IPS DF 6.9 (cell line): ENCODE data around the gene DENND5B.
"Not testable (repeated sequence)": the region's sequence is repeated elsewhere in the genome, so short reads cannot be mapped to it uniquely, and the experiment has no call there.

Experiments
- DNase-seq: peaks from one replicate; pipeline ENCODE4 v3.0.0-alpha.2; 2013; ENCODE audit warnings: low read depth, low spot score
- H3K27ac ChIP-seq: one replicate; pipeline ENCODE4 v1.5.1; 2013; ENCODE audit warnings: low read length, control low read depth
- H3K27me3 ChIP-seq: 2 replicates; pipeline ENCODE4 v1.6.1; 2013; ENCODE audit warnings: mild to moderate bottlenecking, low read length; ENCODE audit not compliant: control insufficient read depth, insufficient read depth
- H3K36me3 ChIP-seq: 2 replicates; pipeline ENCODE4 v1.6.1; 2013; ENCODE audit warnings: low read length; ENCODE audit not compliant: control insufficient read depth, insufficient read depth
- H3K4me1 ChIP-seq: 2 replicates; pipeline ENCODE4 v1.6.1; 2013; ENCODE audit warnings: low read length; ENCODE audit not compliant: control insufficient read depth, insufficient read depth
- H3K4me3 ChIP-seq: 2 replicates; pipeline ENCODE4 v1.5.1; 2013; ENCODE audit warnings: mild to moderate bottlenecking, low read length
- H3K9me3 ChIP-seq: 2 replicates; pipeline ENCODE4 v1.6.1; 2013; ENCODE audit warnings: low read length, inconsistent platforms; ENCODE audit not compliant: control insufficient read depth, insufficient read depth
- WGBS: extraction: QIAGEN DNeasy Blood & Tissue Kit; methylation state at CpG from one replicate; pipeline ENCODE4 v1.1.7; 2013; ENCODE audit warnings: mixed read lengths, missing lambda C conversion rate; ENCODE audit not compliant: insufficient read length, insufficient coverage; 5-methylcytosine and 5-hydroxymethylcytosine counted together

DENND5B gene

GRCh38 chr12:31476437-31476836, 114.5 kb downstream of the DENND5B start:
- DNase-seq: no peak
- Histone ChIP-seq H3K27ac (no peak overlapping the region), H3K9me3 (no peaks in the 10 kb centered on the region), H3K4me3 (no peak overlapping the region), H3K27me3 (no peaks in the 10 kb centered on the region), H3K36me3 (no peaks in the 10 kb centered on the region), H3K4me1 (no peaks in the 10 kb centered on the region)
- no CpG with 5 or more reads among the region's 4 CpGs for WGBS

- H3K36me3 ChIP-seq, H3K4me1 ChIP-seq, H3K27ac ChIP-seq, H3K4me3 ChIP-seq, DNase-seq, H3K27me3 ChIP-seq, H3K9me3 ChIP-seq: not testable (repeated sequence)
- no CpG with 5 or more reads among the region's 7 CpGs for WGBS
Measured at GRCh38 chr12:31475610-31476009, 115.3 kb downstream of the DENND5B start.

GRCh38 chr12:31474751-31475150, 116.2 kb downstream of the DENND5B start:
- Histone ChIP-seq H3K4me3 (no peak overlapping the region), H3K4me1 (no peaks in the 10 kb centered on the region), H3K9me3 (no peaks in the 10 kb centered on the region), H3K27ac (no peak overlapping the region), H3K36me3 (no peaks in the 10 kb centered on the region), H3K27me3 (no peaks in the 10 kb centered on the region)
- no peak for DNase-seq
- 100% methylated on average over 2 of the region's 2 CpGs for WGBS

GRCh38 chr12:31471823-31472222, 119.1 kb downstream of the DENND5B start:
- DNase-seq: no peak
- no peaks in the 10 kb centered on the region for H3K27me3 ChIP-seq
- no peaks in the 10 kb centered on the region for H3K36me3 ChIP-seq
- WGBS: no CpG with 5 or more reads among the region's 7 CpGs
- H3K4me3 ChIP-seq: no peak overlapping the region
- H3K9me3 ChIP-seq: no peaks in the 10 kb centered on the region
- no peaks in the 10 kb centered on the region for H3K4me1 ChIP-seq
- no peak overlapping the region for H3K27ac ChIP-seq

GRCh38 chr12:31471051-31471450, 119.9 kb downstream of the DENND5B start:
- H3K27ac ChIP-seq: no peak overlapping the region
- DNase-seq: no peak
- H3K4me3 ChIP-seq: no peak overlapping the region
- no peaks in the 10 kb centered on the region for H3K4me1 ChIP-seq
- no peaks in the 10 kb centered on the region for H3K27me3 ChIP-seq
- no peaks in the 10 kb centered on the region for H3K36me3 ChIP-seq
- no peaks in the 10 kb centered on the region for H3K9me3 ChIP-seq
- no CpG with 5 or more reads among the region's 6 CpGs for WGBS

- Histone ChIP-seq H3K27ac (no peak overlapping the region), H3K4me1 (no peaks in the 10 kb centered on the region), H3K27me3 (no peaks in the 10 kb centered on the region), H3K36me3 (no peaks in the 10 kb centered on the region), H3K9me3 (no peaks in the 10 kb centered on the region), H3K4me3 (no peak overlapping the region)
- no peak for DNase-seq
Measured at GRCh38 chr12:31470459-31470858, 120.5 kb downstream of the DENND5B start.

- Histone ChIP-seq H3K36me3 (no peaks in the 10 kb centered on the region), H3K4me1 (0 out of 2 replicates have a peak, but pooled peaks cover 2% of the 10 kb centered on the region), H3K27ac (no peak overlapping the region), H3K27me3 (no peaks in the 10 kb centered on the region), H3K9me3 (no peaks in the 10 kb centered on the region), H3K4me3 (no peak overlapping the region)
- DNase-seq: no peak
Measured at GRCh38 chr12:31466768-31467167, 124.2 kb downstream of the DENND5B start.

GRCh38 chr12:31465002-31465401, 125.9 kb downstream of the DENND5B start:
- no peaks in the 10 kb centered on the region for H3K27me3 ChIP-seq
- H3K36me3 ChIP-seq: no peaks in the 10 kb centered on the region
- H3K4me3 ChIP-seq: no peak overlapping the region
- WGBS: no CpG with 5 or more reads among the region's 2 CpGs
- DNase-seq: no peak
- H3K27ac ChIP-seq: no peak overlapping the region
- H3K9me3 ChIP-seq: no peaks in the 10 kb centered on the region
- H3K4me1 ChIP-seq: 0 out of 2 replicates have a peak, but pooled peaks cover 2% of the 10 kb centered on the region

GRCh38 chr12:31460024-31460423, 130.9 kb downstream of the DENND5B start:
- no peak for DNase-seq
- 0 out of 2 replicates have a peak, but pooled peaks cover 2% of the 10 kb centered on the region for H3K4me1 ChIP-seq
- no peaks in the 10 kb centered on the region for H3K27me3 ChIP-seq
- H3K9me3 ChIP-seq: no peaks in the 10 kb centered on the region
- H3K27ac ChIP-seq: no peak overlapping the region
- no CpG with 5 or more reads among the region's 4 CpGs for WGBS
- H3K4me3 ChIP-seq: no peak overlapping the region
- no peaks in the 10 kb centered on the region for H3K36me3 ChIP-seq

- Histone ChIP-seq H3K4me3 (no peak overlapping the region), H3K4me1 (no peaks in the 10 kb centered on the region), H3K27ac (no peak overlapping the region), H3K9me3 (no peaks in the 10 kb centered on the region), H3K36me3 (no peaks in the 10 kb centered on the region), H3K27me3 (no peaks in the 10 kb centered on the region)
- DNase-seq: no peak
- WGBS: no CpG with 5 or more reads among the region's 2 CpGs
Measured at GRCh38 chr12:31456562-31456961, 134.4 kb downstream of the DENND5B start.

GRCh38 chr12:31444736-31445135, 146.2 kb downstream of the DENND5B start:
- H3K9me3 ChIP-seq: no peaks in the 10 kb centered on the region
- no peaks in the 10 kb centered on the region for H3K27me3 ChIP-seq
- H3K4me3 ChIP-seq: no peak overlapping the region
- no peak overlapping the region for H3K27ac ChIP-seq
- H3K36me3 ChIP-seq: no peaks in the 10 kb centered on the region
- no CpG with 5 or more reads among the region's 2 CpGs for WGBS
- DNase-seq: no peak
- no peaks in the 10 kb centered on the region; the same call in 1 of the 2 replicates for H3K4me1 ChIP-seq
